DOHH2 (cell line): ENCODE results near the gene CHIC2.

ENCODE experiments used
- EZH2phosphoT487 ChIP-seq: fragments of 200-600 bp; sonication (generic); IDR thresholded peaks from 2 replicates; pipeline ENCODE4 v1.6.1; 2017; ENCODE audit warnings: borderline replicate concordance, mild to moderate bottlenecking, antibody characterized with exemption, low read length, moderate library complexity, mixed read lengths
- TF ChIP-seq, protein P1 (sequence below): fragments of 200-600 bp; sonication (generic); IDR thresholded peaks from one replicate; pipeline ENCODE4 v1.5.1; 2014; ENCODE audit warnings: antibody characterized with exemption, mild to moderate bottlenecking, low read depth, low read length; ENCODE audit not compliant: poor library complexity, severe bottlenecking

DNA sequence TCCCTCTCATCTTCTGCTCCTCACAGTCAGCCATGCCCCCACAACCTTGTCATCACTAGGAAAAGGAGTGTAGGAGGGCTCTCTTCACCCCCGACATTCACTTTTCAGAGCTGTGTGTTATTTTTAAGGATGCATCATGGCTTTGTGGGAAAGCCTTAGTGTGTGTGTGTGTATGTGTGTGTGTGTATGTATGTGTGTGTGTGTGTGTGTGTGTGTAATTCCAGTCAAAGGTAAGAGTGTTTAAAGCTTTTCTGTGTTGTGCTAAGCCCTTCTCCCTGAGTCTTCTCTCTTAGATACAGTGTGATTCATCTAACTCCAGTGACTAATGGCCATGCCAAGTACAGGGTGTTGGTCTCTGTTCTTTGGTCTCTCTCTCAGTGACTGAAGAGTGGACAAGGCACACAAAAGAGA, 76.6 kb downstream of the CHIC2 start:
- TF ChIP-seq, protein P1, sequence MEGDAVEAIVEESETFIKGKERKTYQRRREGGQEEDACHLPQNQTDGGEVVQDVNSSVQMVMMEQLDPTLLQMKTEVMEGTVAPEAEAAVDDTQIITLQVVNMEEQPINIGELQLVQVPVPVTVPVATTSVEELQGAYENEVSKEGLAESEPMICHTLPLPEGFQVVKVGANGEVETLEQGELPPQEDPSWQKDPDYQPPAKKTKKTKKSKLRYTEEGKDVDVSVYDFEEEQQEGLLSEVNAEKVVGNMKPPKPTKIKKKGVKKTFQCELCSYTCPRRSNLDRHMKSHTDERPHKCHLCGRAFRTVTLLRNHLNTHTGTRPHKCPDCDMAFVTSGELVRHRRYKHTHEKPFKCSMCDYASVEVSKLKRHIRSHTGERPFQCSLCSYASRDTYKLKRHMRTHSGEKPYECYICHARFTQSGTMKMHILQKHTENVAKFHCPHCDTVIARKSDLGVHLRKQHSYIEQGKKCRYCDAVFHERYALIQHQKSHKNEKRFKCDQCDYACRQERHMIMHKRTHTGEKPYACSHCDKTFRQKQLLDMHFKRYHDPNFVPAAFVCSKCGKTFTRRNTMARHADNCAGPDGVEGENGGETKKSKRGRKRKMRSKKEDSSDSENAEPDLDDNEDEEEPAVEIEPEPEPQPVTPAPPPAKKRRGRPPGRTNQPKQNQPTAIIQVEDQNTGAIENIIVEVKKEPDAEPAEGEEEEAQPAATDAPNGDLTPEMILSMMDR: no peak
- TF ChIP-seq EZH2phosphoT487: no peak
